VCaP (cell line): Measurements from ENCODE around the gene PPP1R7.

ENCODE experiments used
- H3K27ac ChIP-seq: fragments of 450-650 bp; 2 replicates; pipeline ENCODE4 v1.5.1; 2017
- CTCF ChIP-seq: fragments of 450-650 bp; conservative IDR thresholded peaks from 2 replicates; pipeline ENCODE4 v1.5.1; 2017; ENCODE audit warnings: mild to moderate bottlenecking, moderate library complexity

The PPP1R7 gene

GRCh38 chr2:241149925-241150659 is at the start of gene PPP1R7:
PPP1R7 (plus strand) TSS chr2:241150467; CDS start chr2:241150496, 29 bp downstream.
- peak within 1 kb of the TSS; percentile 83 for H3K27ac ChIP-seq
- no peak for TF ChIP-seq CTCF

- TF ChIP-seq CTCF, result no peak
- H3K27ac ChIP-seq, result peak within 1 kb of the TSS; percentile 99
Observed at GRCh38 chr2:241102239-241102803, 47.9 kb upstream of the PPP1R7 start, which contains the start of gene MTERF4. MTERF4 (minus strand) TSS chr2:241102287; CDS start chr2:241102273, 14 bp downstream.

- H3K27ac ChIP-seq, result peak overlapping the region; percentile 99
- TF ChIP-seq CTCF, result no peak
Observed at GRCh38 chr2:241103176-241103595, 47.1 kb upstream of the PPP1R7 start.

GRCh38 chr2:241104611-241105010 is 45.7 kb upstream of the PPP1R7 start:
- peak overlapping the region; percentile 99; the same call in 1 of the 2 replicates for H3K27ac ChIP-seq

- H3K27ac ChIP-seq, result no peak overlapping the region
- TF ChIP-seq CTCF, result no peak
Observed at GRCh38 chr2:241105641-241106040, 44.6 kb upstream of the PPP1R7 start.

GRCh38 chr2:241107031-241107783 is 43.1 kb upstream of the PPP1R7 start:
- H3K27ac ChIP-seq, result no peak overlapping the region
- TF ChIP-seq CTCF, result no peak

- no peak overlapping the region for H3K27ac ChIP-seq
Observed at GRCh38 chr2:241108271-241109209, 41.7 kb upstream of the PPP1R7 start.

More at GRCh38 chr2:241108271-241109209, 41.7 kb upstream of the PPP1R7 start:
- TF ChIP-seq CTCF, result no peak
